GM12801 (cell line): Measurements from ENCODE around the gene FAM171A2.

Source experiments
- CTCF ChIP-seq: IDR thresholded peaks from one replicate; pipeline ENCODE4 v1.5.1; 2011; ENCODE audit warnings: control low read depth; ENCODE audit not compliant: insufficient read length; ENCODE audit errors: extremely low read depth

Gene FAM171A2

GRCh38 chr17:44381810-44382305, 18.2 kb upstream of the FAM171A2 start:
- no peak for TF ChIP-seq CTCF

GRCh38 chr17:44380767-44381166, 17.1 kb upstream of the FAM171A2 start:
- no peak for TF ChIP-seq CTCF

GRCh38 chr17:44379887-44380286, 16.2 kb upstream of the FAM171A2 start:
- TF ChIP-seq CTCF = no peak

- no peak for TF ChIP-seq CTCF
Measured at GRCh38 chr17:44378171-44378705, 14.6 kb upstream of the FAM171A2 start.

- TF ChIP-seq CTCF = no peak
Measured at GRCh38 chr17:44376779-44377178, 13.1 kb upstream of the FAM171A2 start.

GRCh38 chr17:44376124-44376523, 12.5 kb upstream of the FAM171A2 start:
- no peak for TF ChIP-seq CTCF

- TF ChIP-seq CTCF = no peak
Measured at GRCh38 chr17:44375196-44376017, 11.8 kb upstream of the FAM171A2 start.
